ENCODE data around the gene TMEM125. TPM values are rescaled to one million over a fixed set of nuclear protein-coding genes. Genes with fewer than 3 reads are reported as not detected.

TMEM125 gene
- total and polyA plus RNA-seq, 10 of the 15 experiments (the other 5 are each of a cell fraction or from before 2014, with no cell fraction given), result 0.28 TPM; not detected in 9

- TF ChIP-seq ZBTB4 (CRISPR knock-in tag; IDR thresholded peaks at IDR 0.05), result no peak
- no peak for TF ChIP-seq ZNF217 (IDR thresholded peaks at IDR 0.05)
- no peak for TF ChIP-seq SP1 (IDR thresholded peaks at IDR 0.05; ENCODE audit: low read depth, low read length)
- no peak for TF ChIP-seq MTA3 (IDR thresholded peaks at IDR 0.05; ENCODE audit: borderline replicate concordance, low read length)
- TF ChIP-seq TAF1 (IDR thresholded peaks at IDR 0.05; ENCODE audit: borderline replicate concordance, low read depth, low read length), result no peak
These were observed 44.5 kb downstream of the TMEM125 start (continued) for GRCh38 chr1:43314233-43314632.

GRCh38 chr1:43315481-43315880 is 45.7 kb downstream of the TMEM125 start:
- Histone ChIP-seq H3K9me3 (replicated peaks; ENCODE audit: control insufficient read depth, insufficient read depth, low read length) (no peaks in the 10 kb centered on the region), H3K79me2 (ENCODE audit: control insufficient read depth, insufficient read depth, low read length) (no peaks in the 10 kb centered on the region), H3K36me3 (ENCODE audit: control insufficient read depth in 2 of 2, insufficient read depth in 2 of 2, low read length in 1 of 2) (no peaks in the 10 kb centered on the region), H3K4me2 (ENCODE audit: control insufficient read depth, insufficient read depth) (no peak overlapping the region), H3K4me3 (no peak overlapping the region), H3K27me3 (replicated peaks in 1 of 2; ENCODE audit: control insufficient read depth in 2 of 2, insufficient read depth in 2 of 2, low read length in 1 of 2) (no peaks in the 10 kb centered on the region), H3K27ac (ENCODE audit: control insufficient read depth, insufficient read depth) (no peak overlapping the region), H2AFZ (ENCODE audit: control insufficient read depth, low read depth, low read length) (no peak overlapping the region), H4K20me1 (ENCODE audit: control insufficient read depth, insufficient read depth) (no peaks in the 10 kb centered on the region), H3K4me1 (ENCODE audit: control insufficient read depth, insufficient read depth, low read length) (no peaks in the 10 kb centered on the region), H3K9ac (ENCODE audit: control insufficient read depth, insufficient read depth, low read length) (no peak overlapping the region)
- intact Hi-C loops (cut with micrococcal nuclease; ENCODE audit: unreplicated experiment), result no loop called here
- BruUV-seq (replicated peaks), result no TSS peak
- no peak for FAIRE-seq
- POLR2A ChIA-PET, result no interaction called here
- no peak for ATAC-seq
- WGBS (ENCODE audit: insufficient coverage, insufficient replicate concordance, low lambda C conversion rate, missing lambda C conversion rate), result 0% methylated on average over 3 of the region's 3 CpGs
- RAD21 ChIA-PET (ENCODE audit: unreplicated experiment), result no interaction called here
- CTCF ChIA-PET, result interaction anchor here (1.4 kb wide), 2 partner anchors 26 to 77 kb away, joined by 3 to 4 read pairs; no protein-coding TSS in a partner anchor
- in situ Hi-C loops (cut with MboI), result no loop called here
- SMC1A ChIA-PET (ENCODE audit: uncharacterized antibody, unreplicated experiment), result interaction anchor here (0.8 to 1.5 kb wide), 2 partner anchors 15 to 20 kb away, joined by 3 to 5 read pairs; no protein-coding TSS in a partner anchor
- no peak for DNase-seq (ENCODE audit: low read depth, low spot score)
- TF ChIP-seq CBX3 (IDR thresholded peaks at IDR 0.05; ENCODE audit: borderline replicate concordance, low read depth), result no peak
- TF ChIP-seq CREM (IDR thresholded peaks at IDR 0.05; ENCODE audit: low read depth), result no peak
- TF ChIP-seq E2F4 (IDR thresholded peaks at IDR 0.05; ENCODE audit: low read depth, low read length), result no peak
- no peak for TF ChIP-seq E2F8 (IDR thresholded peaks at IDR 0.05; ENCODE audit: low read depth, partially characterized antibody)
- no peak for TF ChIP-seq ZNF687 (IDR thresholded peaks at IDR 0.05)
- no peak for TF ChIP-seq POLR2AphosphoS2 (IDR thresholded peaks at IDR 0.05; ENCODE audit: low read depth, low read length)
- no peak for TF ChIP-seq SMAD1 (IDR thresholded peaks at IDR 0.05; ENCODE audit: low read depth, partially characterized antibody)

Data from GM12878 (cell line).